CD14-positive monocyte (primary cell): ENCODE measurements around the gene ZNF256. TPM values are rescaled to one million over a fixed set of nuclear protein-coding genes. Genes with fewer than 3 reads are reported as not detected.

Source experiments
- DNase-seq, 3 donors: peaks; one replicate each; pipeline ENCODE4 v3.0.0-alpha.2; 2011 to 2022
- H2AFZ ChIP-seq: 2 replicates; pipeline ENCODE4 v1.6.0; 2012; ENCODE audit warnings: mild to moderate bottlenecking, low read depth, low read length, inconsistent platforms; ENCODE audit not compliant: insufficient read depth, poor library complexity, severe bottlenecking
- H3K27ac ChIP-seq, 2 donors: 1 replicate in 1 of 2; 2 replicates in 1 of 2; pipeline ENCODE4 v1.5.1; 2012 to 2013; ENCODE audit warnings: low read length in 2 of 2, control low read depth in 1 of 2, inconsistent platforms in 1 of 2, low read depth in 1 of 2, mild to moderate bottlenecking in 1 of 2
- H3K27me3 ChIP-seq, 2 donors: one replicate each; pipeline versions ENCODE4 v1.6.0 to v1.6.1; 2011 to 2013; ENCODE audit warnings: low read length in 2 of 2; ENCODE audit not compliant: control insufficient read depth in 2 of 2, insufficient read depth in 2 of 2
- H3K36me3 ChIP-seq, 2 donors: replicated peaks in 1 of 2; 1 replicate in 1 of 2; 2 replicates in 1 of 2; pipeline versions ENCODE4 v1.5.1 to v1.6.1; 2012 to 2013; ENCODE audit warnings: low read length in 2 of 2, control low read depth in 1 of 2, inconsistent platforms in 1 of 2, mild to moderate bottlenecking in 1 of 2; ENCODE audit not compliant: insufficient read depth in 2 of 2, control insufficient read depth in 1 of 2
- H3K4me1 ChIP-seq, 2 donors: 1 replicate in 1 of 2; 2 replicates in 1 of 2; pipeline versions ENCODE4 v1.5.1 to v1.6.1; 2012 to 2013; ENCODE audit warnings: low read length in 2 of 2, control low read depth in 1 of 2, inconsistent platforms in 1 of 2, mild to moderate bottlenecking in 1 of 2, moderate library complexity in 1 of 2; ENCODE audit not compliant: insufficient read depth in 2 of 2, control insufficient read depth in 1 of 2
- H3K4me2 ChIP-seq: replicated peaks from 2 replicates; pipeline ENCODE3; 2012; ENCODE audit warnings: low read length, moderate library complexity, mild to moderate bottlenecking; ENCODE audit not compliant: poor library complexity, severe bottlenecking; ENCODE audit errors: extremely low read depth
- H3K4me3 ChIP-seq, 3 experiments: fragments of 200-600 bp in 1 of 3; sonication (generic) in 1 of 3; replicated peaks in 1 of 3; 1 replicate in 2 of 3; 2 replicates in 1 of 3; pipeline ENCODE4 v1.5.1; 2011 to 2013; ENCODE audit warnings: low read length in 3 of 3, mild to moderate bottlenecking in 3 of 3, control low read depth in 2 of 3, low read depth in 2 of 3, inconsistent platforms in 1 of 3, moderate library complexity in 1 of 3
- H3K79me2 ChIP-seq: 2 replicates; pipeline ENCODE4 v1.6.0; 2012; ENCODE audit warnings: mild to moderate bottlenecking, control low read depth, inconsistent platforms, low read length, moderate library complexity; ENCODE audit not compliant: insufficient read depth
- H3K9ac ChIP-seq: 2 replicates; pipeline ENCODE4 v1.6.0; 2017; ENCODE audit warnings: low read length, mild to moderate bottlenecking; ENCODE audit not compliant: insufficient read depth, poor library complexity, severe bottlenecking
- H3K9me3 ChIP-seq, 2 donors: replicated peaks in 1 of 2; 1 replicate in 1 of 2; 2 replicates in 1 of 2; pipeline versions ENCODE4 v1.5.1 to v1.6.1; 2012 to 2013; ENCODE audit warnings: low read length in 2 of 2, control low read depth in 1 of 2; ENCODE audit not compliant: control insufficient read depth in 1 of 2, insufficient read depth in 1 of 2
- H4K20me1 ChIP-seq: 2 replicates; pipeline ENCODE4 v1.6.0; 2012; ENCODE audit warnings: mild to moderate bottlenecking, low read length, control low read depth, moderate library complexity; ENCODE audit not compliant: insufficient read depth
- H3K27ac Mint-ChIP-seq, 7 donors: one replicate each; pipeline ENCODE4 v1.8.0; 2020; ENCODE audit warnings: mild to moderate bottlenecking in 7 of 7, mixed read lengths in 7 of 7, moderate library complexity in 6 of 7, inconsistent platforms in 2 of 7
- H3K27me3 Mint-ChIP-seq, 3 donors: one replicate each; pipeline ENCODE4 v1.8.0; 2021 to 2022; ENCODE audit warnings: low read depth in 3 of 3, mild to moderate bottlenecking in 3 of 3, mixed read lengths in 3 of 3, moderate library complexity in 3 of 3, inconsistent platforms in 1 of 3
- H3K36me3 Mint-ChIP-seq, 2 donors: one replicate each; pipeline ENCODE4 v1.8.0; 2020; ENCODE audit warnings: mixed read lengths in 2 of 2, inconsistent platforms in 1 of 2, mild to moderate bottlenecking in 1 of 2
- H3K4me1 Mint-ChIP-seq: one replicate; pipeline ENCODE4 v1.8.0; 2020; ENCODE audit warnings: mild to moderate bottlenecking, mixed read lengths
- H3K4me3 Mint-ChIP-seq, 2 donors: one replicate each; pipeline ENCODE4 v1.8.0; 2020; ENCODE audit warnings: mild to moderate bottlenecking in 2 of 2, mixed read lengths in 2 of 2, moderate library complexity in 1 of 2
- H3K9me3 Mint-ChIP-seq, 7 donors: one replicate each; pipeline ENCODE4 v1.8.0; 2020 to 2022; ENCODE audit warnings: mixed read lengths in 7 of 7, mild to moderate bottlenecking in 6 of 7, moderate library complexity in 6 of 7, inconsistent platforms in 2 of 7
- CTCF ChIP-seq: fragments of 200-600 bp; IDR thresholded peaks from one replicate; pipeline ENCODE4 v1.8.0; 2022; ENCODE audit warnings: antibody characterized with exemption, mild to moderate bottlenecking
- WGBS: methylation state at CpG from one replicate; pipeline ENCODE4 v1.1.5; 2013; ENCODE audit warnings: missing lambda C conversion rate; ENCODE audit not compliant: insufficient coverage; 5-methylcytosine and 5-hydroxymethylcytosine counted together
- intact Hi-C, 2 donors: fragments of 100-400 bp; cut with micrococcal nuclease; formaldehyde crosslinking; loops; one replicate each; pipeline versions ENCODE4 v1.15.0 to v1.15.1; 2023
- polyA plus RNA-seq, 3 donors: library from polyadenylated mRNA; depleted of rRNA in 1 of 3; unstranded in 2 of 3; stranded (reverse) in 1 of 3; fragments of 300-500 nt in 2 of 3; fragments of >200 nt in 1 of 3; fragmentation: Illumina TruSeq in 2 of 3; gene quantifications; 1 replicate in 2 of 3; 2 replicates in 1 of 3; pipeline ENCODE4 v1.2.3, GENCODE V29; 2012 to 2021

The ZNF256 gene
- polyA plus RNA-seq, 3 donors, result 0.51 to 1.3 (median 0.85) TPM

GRCh38 chr19:57905258-57905657 is 42.2 kb downstream of the ZNF256 start:
- no peaks in the 10 kb centered on the region for H3K27me3 Mint-ChIP-seq
- Histone ChIP-seq H3K27me3 (no peaks in the 10 kb centered on the region), H4K20me1 (no peaks in the 10 kb centered on the region), H2AFZ (no peak overlapping the region), H3K79me2 (no peaks in the 10 kb centered on the region), H3K4me1 (no peaks in the 10 kb centered on the region), H3K36me3 (peaks cover 8 to 32% of the 10 kb centered on the region in 2 donors), H3K27ac (no peak overlapping the region), H3K4me2 (no peak overlapping the region), H3K9me3 (peaks cover 3 to 22% of the 10 kb centered on the region in 2 donors), H3K9ac (no peak overlapping the region), H3K4me3 (no peak overlapping the region)
- peaks cover 7% of the 10 kb centered on the region for H3K4me1 Mint-ChIP-seq
- TF ChIP-seq CTCF, result no peak
- no peak overlapping the region for H3K27ac Mint-ChIP-seq
- DNase-seq, result no peak
- intact Hi-C loops, result no loop called here
- H3K36me3 Mint-ChIP-seq, result peaks cover 32 to 46% of the 10 kb centered on the region in 2 donors
- 100% methylated on average over 3 of the region's 6 CpGs for WGBS
- H3K9me3 Mint-ChIP-seq, result peaks cover 0 to 17% (median 10%) of the 10 kb centered on the region in 7 donors
- H3K4me3 Mint-ChIP-seq, result no peak overlapping the region

GRCh38 chr19:57903618-57904184 is 43.8 kb downstream of the ZNF256 start:
- intact Hi-C loops, result loop anchor here in 1 of 2 donors (5.0 kb wide), 1 partner anchor 166 kb away; no protein-coding TSS in a partner anchor
- H3K4me3 ChIP-seq, result no peak overlapping the region
- peaks cover 23 to 35% of the 10 kb centered on the region in 2 donors for H3K36me3 Mint-ChIP-seq

More at GRCh38 chr19:57903618-57904184, 43.8 kb downstream of the ZNF256 start:
- Mint-ChIP-seq H3K4me1 (peaks cover 7% of the 10 kb centered on the region), H3K27me3 (no peaks in the 10 kb centered on the region), H3K27ac (peak overlapping the region in 1 of 7 donors; percentile 73), H3K4me3 (no peak overlapping the region), H3K9me3 (peaks cover 0 to 9% (median 6%) of the 10 kb centered on the region in 7 donors)
- Histone ChIP-seq H4K20me1 (no peaks in the 10 kb centered on the region), H3K9me3 (peaks cover 3 to 22% of the 10 kb centered on the region in 2 donors), H3K79me2 (no peaks in the 10 kb centered on the region), H3K4me2 (no peak overlapping the region), H2AFZ (no peak overlapping the region), H3K9ac (no peak overlapping the region), H3K4me1 (no peaks in the 10 kb centered on the region), H3K36me3 (peaks cover 5 to 19% of the 10 kb centered on the region in 2 donors), H3K27ac (no peak overlapping the region), H3K27me3 (no peaks in the 10 kb centered on the region)
- peak; percentile 45 for TF ChIP-seq CTCF
- DNase-seq, result no peak
- WGBS, result 91% methylated on average over 6 of the region's 7 CpGs
